ENCODE measurements around the gene RNU2-63P. TPM values are rescaled to one million over a fixed set of nuclear protein-coding genes. Genes with fewer than 3 reads are reported as not detected.
"Not testable (repeated sequence)": the region's sequence is repeated elsewhere in the genome, so short reads cannot be mapped to it uniquely, and the experiment has no call there.

Gene RNU2-63P
- total RNA-seq, 4 donors from 2014 or later, result not detected

GRCh38 chr2:88002359-88002707 is 14.0 kb downstream of the RNU2-63P start:
- no peaks in the 10 kb centered on the region for H3K9me3 ChIP-seq
- no peak overlapping the region for H3K27ac ChIP-seq
- H3K27me3 ChIP-seq, result no peaks in the 10 kb centered on the region
- no peak overlapping the region for H3K4me3 ChIP-seq
- intact Hi-C loops (cut with DNase I; ENCODE audit: low total_unique reads), result no loop called here
- no peaks in the 10 kb centered on the region for H3K4me1 ChIP-seq
- TF ChIP-seq POLR2A (IDR thresholded peaks at IDR 0.05) (no peak), CTCF (IDR thresholded peaks at IDR 0.05) (no peak)
- DNase-seq, result no peak
- H3K36me3 ChIP-seq, result no peaks in the 10 kb centered on the region

GRCh38 chr2:88000474-88000873 is 15.9 kb downstream of the RNU2-63P start:
- H3K9me3 ChIP-seq; H3K36me3 ChIP-seq; intact Hi-C loops (cut with DNase I; ENCODE audit: low total_unique reads); DNase-seq; H3K4me1 ChIP-seq; H3K27me3 ChIP-seq; H3K4me3 ChIP-seq; H3K27ac ChIP-seq: not testable (repeated sequence)

DNA sequence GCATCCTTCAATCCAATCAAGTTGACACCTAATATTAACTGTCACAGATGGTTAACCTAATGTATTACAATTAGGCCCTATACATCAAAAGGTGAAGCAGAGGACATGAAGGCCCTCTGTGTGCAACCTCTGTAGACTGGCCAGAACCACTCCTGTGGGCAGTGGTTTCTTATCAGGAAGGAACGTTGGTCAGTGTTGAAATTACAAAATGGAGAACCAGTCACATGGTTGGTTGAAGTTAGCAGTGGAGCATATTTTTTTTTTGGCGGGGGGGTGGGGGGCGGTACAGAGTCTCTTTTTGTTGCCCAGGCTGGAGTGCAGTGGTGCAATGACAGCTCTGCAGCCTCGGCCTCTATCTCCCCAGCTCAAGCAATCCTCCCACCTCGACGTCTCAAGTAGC is 19.8 kb downstream of the RNU2-63P start:
- intact Hi-C loops (cut with DNase I; ENCODE audit: low total_unique reads), result no loop called here
- no peak overlapping the region for H3K4me3 ChIP-seq
- DNase-seq, result no peak
- no peaks in the 10 kb centered on the region for H3K9me3 ChIP-seq
- no peak for TF ChIP-seq POLR2A (IDR thresholded peaks at IDR 0.05)
- TF ChIP-seq CTCF (IDR thresholded peaks at IDR 0.05), result no peak
- no peak overlapping the region for H3K27ac ChIP-seq
- no peaks in the 10 kb centered on the region for H3K36me3 ChIP-seq
- no peaks in the 10 kb centered on the region for H3K4me1 ChIP-seq
- no peaks in the 10 kb centered on the region for H3K27me3 ChIP-seq

- intact Hi-C loops (cut with DNase I; ENCODE audit: low total_unique reads), result no loop called here
- H3K27me3 ChIP-seq, result no peaks in the 10 kb centered on the region
- no peaks in the 10 kb centered on the region for H3K4me1 ChIP-seq
- no peaks in the 10 kb centered on the region for H3K9me3 ChIP-seq
- H3K27ac ChIP-seq, result no peak overlapping the region
- TF ChIP-seq POLR2A (IDR thresholded peaks at IDR 0.05) (no peak), CTCF (IDR thresholded peaks at IDR 0.05) (no peak)
- H3K4me3 ChIP-seq, result no peak overlapping the region
- DNase-seq, result no peak
- no peaks in the 10 kb centered on the region for H3K36me3 ChIP-seq
Observed at GRCh38 chr2:87995756-87996155, 20.6 kb downstream of the RNU2-63P start.

GRCh38 chr2:87994304-87994850 is 22.0 kb downstream of the RNU2-63P start:
- intact Hi-C loops (cut with DNase I; ENCODE audit: low total_unique reads), result not testable (repeated sequence)

DNA sequence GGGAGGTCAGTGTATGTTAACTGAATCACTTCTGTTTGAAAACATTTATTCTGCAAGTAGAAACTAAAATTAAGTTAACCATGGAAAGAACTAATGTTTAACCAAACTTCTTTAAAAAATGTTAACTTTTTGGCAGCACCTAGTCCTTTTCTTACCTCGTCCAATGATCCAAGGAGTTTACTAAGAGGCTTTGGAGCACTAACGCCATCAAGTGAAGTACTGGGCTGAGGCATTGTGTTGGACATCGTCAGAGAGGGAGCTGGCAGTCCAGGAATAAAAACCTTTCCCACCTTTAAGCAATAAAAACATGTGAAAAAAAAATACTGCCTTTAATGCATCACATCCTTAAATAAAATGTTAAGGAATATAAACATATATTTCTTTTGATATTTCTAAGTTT is 23.8 kb downstream of the RNU2-63P start:
- H3K9me3 ChIP-seq; intact Hi-C loops (cut with DNase I; ENCODE audit: low total_unique reads); H3K36me3 ChIP-seq; H3K4me1 ChIP-seq; H3K27me3 ChIP-seq; H3K4me3 ChIP-seq; DNase-seq; H3K27ac ChIP-seq: not testable (repeated sequence)

More at GRCh38 chr2:87994304-87994850, 22.0 kb downstream of the RNU2-63P start:
- not testable (repeated sequence) for DNase-seq, H3K9me3 ChIP-seq, H3K27ac ChIP-seq, H3K4me1 ChIP-seq, H3K36me3 ChIP-seq, H3K4me3 ChIP-seq, H3K27me3 ChIP-seq

DNA sequence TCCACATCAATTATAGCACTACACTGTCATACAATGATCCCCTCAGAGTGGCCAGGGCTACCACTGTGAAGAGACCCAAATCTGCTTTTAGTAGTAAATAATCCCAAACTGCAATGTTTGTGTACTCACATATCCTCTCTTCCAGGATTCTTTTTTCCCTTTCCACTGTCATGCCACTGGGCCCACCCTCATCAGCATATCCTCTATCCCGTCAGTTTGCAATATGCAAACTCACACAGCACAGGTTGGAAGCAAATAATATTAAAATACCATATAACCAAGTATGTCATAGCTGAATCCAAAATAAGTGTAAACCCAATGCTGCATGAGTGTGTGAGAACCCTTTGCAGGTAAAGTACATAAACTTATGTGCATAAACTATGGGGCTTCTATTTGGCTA is 28.9 kb downstream of the RNU2-63P start:
- DNase-seq; H3K27ac ChIP-seq; H3K9me3 ChIP-seq; H3K36me3 ChIP-seq; H3K4me1 ChIP-seq; H3K4me3 ChIP-seq; H3K27me3 ChIP-seq; intact Hi-C loops (cut with DNase I; ENCODE audit: low total_unique reads): not testable (repeated sequence)

DNA sequence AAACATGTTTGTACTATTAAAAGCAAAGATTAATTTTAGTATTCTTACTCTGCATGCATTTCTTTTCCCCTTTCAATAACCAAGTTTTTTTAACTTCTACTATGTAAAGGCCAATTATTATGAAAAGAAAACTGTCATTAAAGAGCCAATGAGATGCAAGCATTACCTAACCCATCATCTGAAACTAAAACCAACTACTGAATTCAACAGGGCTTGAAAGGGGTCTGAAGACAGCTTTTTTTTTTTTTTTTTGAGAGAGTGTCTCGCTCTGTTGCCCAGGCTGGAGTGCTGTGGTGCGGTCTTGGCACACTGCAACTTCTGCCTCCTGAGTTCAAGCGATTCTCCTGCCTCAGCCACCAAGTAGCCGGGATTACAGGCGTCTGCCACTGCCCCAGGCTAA is 30.4 kb downstream of the RNU2-63P start:
- H3K36me3 ChIP-seq; intact Hi-C loops (cut with DNase I; ENCODE audit: low total_unique reads); H3K27ac ChIP-seq; H3K4me3 ChIP-seq; H3K9me3 ChIP-seq; H3K27me3 ChIP-seq; H3K4me1 ChIP-seq; DNase-seq: not testable (repeated sequence)

DNA sequence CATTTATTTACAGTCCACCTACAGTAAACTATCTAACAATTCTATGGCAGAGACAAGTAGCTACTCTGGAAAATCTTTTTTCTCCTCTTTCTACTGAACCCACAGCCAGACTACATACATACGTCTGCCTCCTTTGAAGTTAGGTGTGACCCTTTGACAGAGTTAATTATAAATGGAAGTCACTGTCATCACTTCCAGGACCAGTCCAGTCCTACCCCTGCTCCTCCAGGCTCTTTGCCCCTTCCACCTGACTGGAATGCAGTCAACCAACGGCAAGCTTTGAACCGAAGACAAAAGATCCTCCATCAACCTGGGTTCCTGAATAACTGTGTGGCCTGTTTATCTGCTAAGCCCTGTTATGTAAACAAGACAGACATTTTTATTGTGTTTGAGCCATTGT is 35.2 kb downstream of the RNU2-63P start:
- intact Hi-C loops (cut with DNase I; ENCODE audit: low total_unique reads); H3K4me3 ChIP-seq; DNase-seq; H3K27ac ChIP-seq; H3K9me3 ChIP-seq; H3K36me3 ChIP-seq; H3K4me1 ChIP-seq; H3K27me3 ChIP-seq: not testable (repeated sequence)

DNA sequence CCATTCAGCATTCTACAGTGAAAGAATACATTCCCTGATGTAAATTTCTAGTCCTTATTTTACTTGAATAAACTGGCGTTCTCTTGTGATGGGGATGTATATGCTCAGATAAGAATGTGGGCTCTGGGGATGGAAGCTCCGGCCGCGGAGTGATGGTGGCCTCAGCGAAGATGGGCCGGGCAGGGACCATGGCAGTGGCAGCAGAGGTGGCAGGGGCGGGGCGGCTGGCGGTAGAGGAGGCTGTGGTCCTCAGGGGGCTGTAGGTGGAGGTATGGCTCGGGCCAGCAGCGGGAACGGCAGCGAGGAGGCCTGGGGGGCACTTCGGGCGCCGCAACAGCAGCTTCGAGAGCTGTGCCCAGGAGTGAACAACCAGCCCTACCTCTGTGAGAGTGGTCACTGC is 44.0 kb downstream of the RNU2-63P start:
- H3K4me3 ChIP-seq; H3K9me3 ChIP-seq; intact Hi-C loops (cut with DNase I; ENCODE audit: low total_unique reads); H3K27me3 ChIP-seq; H3K27ac ChIP-seq; H3K4me1 ChIP-seq; H3K36me3 ChIP-seq; DNase-seq: not testable (repeated sequence)
